Measurements from ENCODE around the gene CLDN5.

The CLDN5 gene

GRCh38 chr22:19516378-19517170 is 7.6 kb downstream of the CLDN5 start:
- DNase-seq = no peak
- Histone ChIP-seq H3K27ac (ENCODE audit: insufficient read depth, low read length, poor library complexity, severe bottlenecking) (no peak overlapping the region), H3K27me3 (replicated peaks; ENCODE audit: control insufficient read depth, insufficient read depth, low read length, poor library complexity, severe bottlenecking) (no peaks in the 10 kb centered on the region), H3K9me3 (ENCODE audit: control insufficient read depth, low read length) (peaks cover 5% of the 10 kb centered on the region), H3K36me3 (ENCODE audit: control insufficient read depth, insufficient read depth, low read length) (no peaks in the 10 kb centered on the region), H3K4me3 (ENCODE audit: insufficient read depth, low read depth, low read length, poor library complexity, severe bottlenecking) (no peak overlapping the region), H3K4me1 (ENCODE audit: control insufficient read depth, insufficient read depth, low read length, poor library complexity, severe bottlenecking) (no peaks in the 10 kb centered on the region)

- no peak for DNase-seq
- no peak overlapping the region for H3K27ac ChIP-seq (ENCODE audit: insufficient read depth, low read length, poor library complexity, severe bottlenecking)
- peaks cover 5% of the 10 kb centered on the region for H3K9me3 ChIP-seq (ENCODE audit: control insufficient read depth, low read length)
- H3K4me1 ChIP-seq (ENCODE audit: control insufficient read depth, insufficient read depth, low read length, poor library complexity, severe bottlenecking) = no peaks in the 10 kb centered on the region
- H3K36me3 ChIP-seq (ENCODE audit: control insufficient read depth, insufficient read depth, low read length) = no peaks in the 10 kb centered on the region
- no peak overlapping the region for H3K4me3 ChIP-seq (ENCODE audit: insufficient read depth, low read depth, low read length, poor library complexity, severe bottlenecking)
- H3K27me3 ChIP-seq (replicated peaks; ENCODE audit: control insufficient read depth, insufficient read depth, low read length, poor library complexity, severe bottlenecking) = no peaks in the 10 kb centered on the region
Observed at GRCh38 chr22:19515654-19516377, 8.4 kb downstream of the CLDN5 start.

- H3K27me3 ChIP-seq (replicated peaks; ENCODE audit: control insufficient read depth, insufficient read depth, low read length, poor library complexity, severe bottlenecking) = no peaks in the 10 kb centered on the region
- H3K36me3 ChIP-seq (ENCODE audit: control insufficient read depth, insufficient read depth, low read length) = no peaks in the 10 kb centered on the region
- H3K4me3 ChIP-seq (ENCODE audit: insufficient read depth, low read depth, low read length, poor library complexity, severe bottlenecking) = no peak overlapping the region
- no peaks in the 10 kb centered on the region for H3K4me1 ChIP-seq (ENCODE audit: control insufficient read depth, insufficient read depth, low read length, poor library complexity, severe bottlenecking)
- no peak for DNase-seq
- no peak overlapping the region for H3K27ac ChIP-seq (ENCODE audit: insufficient read depth, low read length, poor library complexity, severe bottlenecking)
- H3K9me3 ChIP-seq (ENCODE audit: control insufficient read depth, low read length) = peaks cover 5% of the 10 kb centered on the region
Observed at GRCh38 chr22:19514831-19515565, 9.2 kb downstream of the CLDN5 start.

GRCh38 chr22:19513823-19514222 is 10.4 kb downstream of the CLDN5 start:
- H3K27ac ChIP-seq (ENCODE audit: insufficient read depth, low read length, poor library complexity, severe bottlenecking) = no peak overlapping the region
- peaks cover 5% of the 10 kb centered on the region for H3K9me3 ChIP-seq (ENCODE audit: control insufficient read depth, low read length)
- no peaks in the 10 kb centered on the region for H3K36me3 ChIP-seq (ENCODE audit: control insufficient read depth, insufficient read depth, low read length)
- DNase-seq = no peak
- no peaks in the 10 kb centered on the region for H3K4me1 ChIP-seq (ENCODE audit: control insufficient read depth, insufficient read depth, low read length, poor library complexity, severe bottlenecking)
- H3K27me3 ChIP-seq (replicated peaks; ENCODE audit: control insufficient read depth, insufficient read depth, low read length, poor library complexity, severe bottlenecking) = no peaks in the 10 kb centered on the region
- no peak overlapping the region for H3K4me3 ChIP-seq (ENCODE audit: insufficient read depth, low read depth, low read length, poor library complexity, severe bottlenecking)

GRCh38 chr22:19510919-19511341 is 13.3 kb downstream of the CLDN5 start:
- Histone ChIP-seq H3K27ac (ENCODE audit: insufficient read depth, low read length, poor library complexity, severe bottlenecking) (no peak overlapping the region), H3K4me3 (ENCODE audit: insufficient read depth, low read depth, low read length, poor library complexity, severe bottlenecking) (no peak overlapping the region), H3K27me3 (replicated peaks; ENCODE audit: control insufficient read depth, insufficient read depth, low read length, poor library complexity, severe bottlenecking) (no peaks in the 10 kb centered on the region), H3K9me3 (ENCODE audit: control insufficient read depth, low read length) (peaks cover 5% of the 10 kb centered on the region), H3K4me1 (ENCODE audit: control insufficient read depth, insufficient read depth, low read length, poor library complexity, severe bottlenecking) (no peaks in the 10 kb centered on the region), H3K36me3 (ENCODE audit: control insufficient read depth, insufficient read depth, low read length) (no peaks in the 10 kb centered on the region)
- no peak for DNase-seq

GRCh38 chr22:19509923-19510322 is 14.3 kb downstream of the CLDN5 start:
- no peak for DNase-seq
- no peaks in the 10 kb centered on the region for H3K27me3 ChIP-seq (replicated peaks; ENCODE audit: control insufficient read depth, insufficient read depth, low read length, poor library complexity, severe bottlenecking)
- no peaks in the 10 kb centered on the region for H3K36me3 ChIP-seq (ENCODE audit: control insufficient read depth, insufficient read depth, low read length)

GRCh38 chr22:19509191-19509590 is 15.0 kb downstream of the CLDN5 start:
- peaks cover 5% of the 10 kb centered on the region for H3K9me3 ChIP-seq (ENCODE audit: control insufficient read depth, low read length)
- no peaks in the 10 kb centered on the region for H3K27me3 ChIP-seq (replicated peaks; ENCODE audit: control insufficient read depth, insufficient read depth, low read length, poor library complexity, severe bottlenecking)
- no peak overlapping the region for H3K4me3 ChIP-seq (ENCODE audit: insufficient read depth, low read depth, low read length, poor library complexity, severe bottlenecking)
- no peak overlapping the region for H3K27ac ChIP-seq (ENCODE audit: insufficient read depth, low read length, poor library complexity, severe bottlenecking)
- no peaks in the 10 kb centered on the region for H3K36me3 ChIP-seq (ENCODE audit: control insufficient read depth, insufficient read depth, low read length)
- no peaks in the 10 kb centered on the region for H3K4me1 ChIP-seq (ENCODE audit: control insufficient read depth, insufficient read depth, low read length, poor library complexity, severe bottlenecking)
- DNase-seq = no peak

More at GRCh38 chr22:19509923-19510322, 14.3 kb downstream of the CLDN5 start:
- no peak overlapping the region for H3K4me3 ChIP-seq (ENCODE audit: insufficient read depth, low read depth, low read length, poor library complexity, severe bottlenecking)
- no peaks in the 10 kb centered on the region for H3K4me1 ChIP-seq (ENCODE audit: control insufficient read depth, insufficient read depth, low read length, poor library complexity, severe bottlenecking)
- H3K9me3 ChIP-seq (ENCODE audit: control insufficient read depth, low read length) = peaks cover 5% of the 10 kb centered on the region
- no peak overlapping the region for H3K27ac ChIP-seq (ENCODE audit: insufficient read depth, low read length, poor library complexity, severe bottlenecking)

- H3K9me3 ChIP-seq (ENCODE audit: control insufficient read depth, low read length) = no peaks in the 10 kb centered on the region
- no peaks in the 10 kb centered on the region for H3K36me3 ChIP-seq (ENCODE audit: control insufficient read depth, insufficient read depth, low read length)
- no peaks in the 10 kb centered on the region for H3K27me3 ChIP-seq (replicated peaks; ENCODE audit: control insufficient read depth, insufficient read depth, low read length, poor library complexity, severe bottlenecking)
- no peak overlapping the region for H3K27ac ChIP-seq (ENCODE audit: insufficient read depth, low read length, poor library complexity, severe bottlenecking)
- DNase-seq = no peak
- no peaks in the 10 kb centered on the region for H3K4me1 ChIP-seq (ENCODE audit: control insufficient read depth, insufficient read depth, low read length, poor library complexity, severe bottlenecking)
- no peak overlapping the region for H3K4me3 ChIP-seq (ENCODE audit: insufficient read depth, low read depth, low read length, poor library complexity, severe bottlenecking)
Observed at GRCh38 chr22:19508024-19508776, 16.0 kb downstream of the CLDN5 start.

GRCh38 chr22:19507534-19507861 is 16.7 kb downstream of the CLDN5 start:
- no peak overlapping the region for H3K4me3 ChIP-seq (ENCODE audit: insufficient read depth, low read depth, low read length, poor library complexity, severe bottlenecking)
- no peaks in the 10 kb centered on the region for H3K4me1 ChIP-seq (ENCODE audit: control insufficient read depth, insufficient read depth, low read length, poor library complexity, severe bottlenecking)
- no peaks in the 10 kb centered on the region for H3K36me3 ChIP-seq (ENCODE audit: control insufficient read depth, insufficient read depth, low read length)
- H3K27ac ChIP-seq (ENCODE audit: insufficient read depth, low read length, poor library complexity, severe bottlenecking) = no peak overlapping the region
- no peaks in the 10 kb centered on the region for H3K9me3 ChIP-seq (ENCODE audit: control insufficient read depth, low read length)
- no peak for DNase-seq
- H3K27me3 ChIP-seq (replicated peaks; ENCODE audit: control insufficient read depth, insufficient read depth, low read length, poor library complexity, severe bottlenecking) = no peaks in the 10 kb centered on the region
